AG08395 (cell line): Measurements from ENCODE around the gene LRRC3.

Source experiments
- DNase-seq: peaks from one replicate; pipeline ENCODE4 v3.0.0; 2012; ENCODE audit warnings: mixed read lengths, low spot score

The LRRC3 gene

GRCh38 chr21:44458971-44459711 is 3.8 kb downstream of the LRRC3 start:
- DNase-seq: no peak

- DNase-seq: no peak
These were observed 4.6 kb downstream of the LRRC3 start for GRCh38 chr21:44459712-44460440.

- no peak for DNase-seq
These were observed 5.1 kb downstream of the LRRC3 start for GRCh38 chr21:44460441-44460755.

- no peak for DNase-seq
These were observed 5.7 kb downstream of the LRRC3 start for GRCh38 chr21:44461005-44461404.

GRCh38 chr21:44461464-44462001 is 6.2 kb downstream of the LRRC3 start:
- peak; percentile 48 for DNase-seq

GRCh38 chr21:44462086-44462833 is 7.0 kb downstream of the LRRC3 start:
- DNase-seq: no peak

GRCh38 chr21:44462834-44463200 is 7.5 kb downstream of the LRRC3 start:
- no peak for DNase-seq

GRCh38 chr21:44463724-44464123 is 8.4 kb downstream of the LRRC3 start:
- DNase-seq: no peak

GRCh38 chr21:44464351-44464750 is 9.0 kb downstream of the LRRC3 start:
- no peak for DNase-seq

GRCh38 chr21:44466351-44466954 is 11.1 kb downstream of the LRRC3 start:
- no peak for DNase-seq

- DNase-seq: no peak
These were observed 11.9 kb downstream of the LRRC3 start for GRCh38 chr21:44466996-44467858.

- DNase-seq: no peak
These were observed 12.5 kb downstream of the LRRC3 start for GRCh38 chr21:44467859-44468195.

GRCh38 chr21:44471341-44471740 is 16.0 kb downstream of the LRRC3 start:
- DNase-seq: no peak

GRCh38 chr21:44471996-44472395 is 16.7 kb downstream of the LRRC3 start:
- DNase-seq: no peak

- DNase-seq: no peak
These were observed 18.7 kb downstream of the LRRC3 start for GRCh38 chr21:44473915-44474555.

GRCh38 chr21:44475266-44475845 is 20.0 kb downstream of the LRRC3 start:
- no peak for DNase-seq

GRCh38 chr21:44477131-44477530 is 21.8 kb downstream of the LRRC3 start:
- DNase-seq: no peak

- no peak for DNase-seq
These were observed 22.4 kb downstream of the LRRC3 start for GRCh38 chr21:44477712-44478111.

- no peak for DNase-seq
These were observed 23.0 kb downstream of the LRRC3 start for GRCh38 chr21:44478124-44478800.

- no peak for DNase-seq
These were observed 23.5 kb downstream of the LRRC3 start for GRCh38 chr21:44478801-44479167.
